HG03457 (cell line): Measurements from ENCODE around the gene WRAP53.

Experiments
- ATAC-seq: cut with Tn5 transposase; IDR thresholded peaks from one replicate; pipeline ENCODE4 v1.9.1; 2021; ENCODE audit warnings: moderate number of reproducible peaks; ENCODE audit not compliant: unreplicated experiment

WRAP53 gene

DNA sequence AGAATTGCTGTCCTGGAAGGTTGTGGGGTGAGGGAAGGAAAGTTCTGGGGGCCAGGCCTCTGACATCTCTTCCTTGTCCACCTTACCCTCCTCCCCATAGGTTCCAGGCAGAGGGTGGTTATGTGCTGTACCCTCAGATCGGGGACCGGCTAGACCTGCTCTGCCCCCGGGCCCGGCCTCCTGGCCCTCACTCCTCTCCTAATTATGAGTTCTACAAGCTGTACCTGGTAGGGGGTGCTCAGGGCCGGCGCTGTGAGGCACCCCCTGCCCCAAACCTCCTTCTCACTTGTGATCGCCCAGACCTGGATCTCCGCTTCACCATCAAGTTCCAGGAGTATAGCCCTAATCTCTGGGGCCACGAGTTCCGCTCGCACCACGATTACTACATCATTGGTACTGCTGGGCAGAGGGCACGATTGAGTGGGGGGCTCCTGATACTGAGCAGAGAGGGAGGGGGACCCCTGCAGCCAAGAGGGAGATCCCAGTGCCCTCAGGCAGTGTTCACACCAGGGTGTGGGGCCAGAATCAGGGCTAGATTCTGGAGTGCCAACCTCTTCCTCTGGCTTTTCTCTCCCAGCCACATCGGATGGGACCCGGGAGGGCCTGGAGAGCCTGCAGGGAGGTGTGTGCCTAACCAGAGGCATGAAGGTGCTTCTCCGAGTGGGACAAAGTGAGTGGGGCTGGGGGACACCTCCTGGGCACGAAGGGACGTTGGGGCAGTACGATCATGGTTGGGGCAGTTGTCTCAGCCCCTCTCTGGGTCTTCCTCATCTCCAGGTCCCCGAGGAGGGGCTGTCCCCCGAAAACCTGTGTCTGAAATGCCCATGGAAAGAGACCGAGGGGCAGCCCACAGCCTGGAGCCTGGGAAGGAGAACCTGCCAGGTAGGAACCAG is 19.8 kb downstream of the WRAP53 start:
- ATAC-seq, result no peak

DNA sequence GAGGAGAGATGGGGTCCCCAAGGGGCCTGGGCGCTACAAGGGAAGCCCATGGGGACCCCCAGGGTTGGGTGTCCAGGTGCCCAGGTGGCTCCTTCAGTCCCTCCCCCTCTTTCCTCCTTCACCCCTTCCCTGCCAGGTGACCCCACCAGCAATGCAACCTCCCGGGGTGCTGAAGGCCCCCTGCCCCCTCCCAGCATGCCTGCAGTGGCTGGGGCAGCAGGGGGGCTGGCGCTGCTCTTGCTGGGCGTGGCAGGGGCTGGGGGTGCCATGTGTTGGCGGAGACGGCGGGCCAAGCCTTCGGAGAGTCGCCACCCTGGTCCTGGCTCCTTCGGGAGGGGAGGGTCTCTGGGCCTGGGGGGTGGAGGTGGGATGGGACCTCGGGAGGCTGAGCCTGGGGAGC is 20.8 kb downstream of the WRAP53 start:
- ATAC-seq, result no peak

DNA sequence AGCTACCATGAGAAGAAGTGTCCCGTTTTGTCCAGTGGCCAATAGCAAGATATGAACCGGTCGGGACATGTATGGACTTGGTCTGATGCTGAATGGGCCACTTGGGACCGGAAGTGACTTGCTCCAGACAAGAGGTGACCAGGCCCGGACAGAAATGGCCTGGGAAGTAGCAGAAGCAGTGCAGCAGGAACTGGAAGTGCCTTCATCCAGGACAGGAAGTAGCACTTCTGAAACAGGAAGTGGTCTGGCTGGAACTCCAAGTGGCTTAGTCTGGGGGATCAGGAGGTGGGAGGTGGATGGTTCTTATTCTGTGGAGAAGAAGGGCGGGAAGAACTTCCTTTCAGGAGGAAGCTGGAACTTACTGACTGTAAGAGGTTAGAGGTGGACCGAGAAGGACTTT is 22.0 kb downstream of the WRAP53 start:
- no peak for ATAC-seq

DNA sequence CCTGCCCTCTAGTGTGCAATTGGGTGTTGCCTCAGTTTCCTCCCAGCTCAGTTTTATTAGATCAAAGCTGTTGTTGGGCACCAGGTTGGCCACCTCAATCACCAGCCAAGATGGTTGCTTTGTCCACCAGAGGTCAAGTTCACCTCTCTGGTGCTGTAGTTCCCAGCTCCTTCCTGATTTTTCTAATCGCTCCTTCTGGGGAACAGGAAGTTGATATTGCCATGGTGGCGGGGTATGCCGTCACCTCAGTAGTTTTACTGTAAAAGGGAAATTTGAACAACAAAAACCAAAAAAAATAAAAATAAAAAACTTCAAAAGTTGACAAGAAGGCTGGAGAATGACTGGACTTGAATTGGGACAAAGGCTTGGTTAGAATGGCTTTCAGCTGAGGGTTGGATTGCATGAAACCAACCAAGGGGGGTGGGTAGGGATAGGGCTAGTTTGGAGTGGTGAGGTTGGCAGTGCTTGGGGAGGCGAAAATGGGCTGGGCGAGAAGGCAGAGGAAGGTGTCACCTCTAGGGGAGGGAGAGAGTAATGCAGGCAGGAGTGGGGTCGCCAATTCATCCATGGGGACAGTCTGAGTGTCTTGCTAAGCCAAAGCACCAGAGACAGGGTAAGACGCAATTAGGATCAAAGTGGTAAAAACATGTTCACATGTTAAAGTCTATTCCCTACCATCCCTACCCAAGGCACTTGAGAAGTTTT is 22.9 kb downstream of the WRAP53 start:
- no peak for ATAC-seq

DNA sequence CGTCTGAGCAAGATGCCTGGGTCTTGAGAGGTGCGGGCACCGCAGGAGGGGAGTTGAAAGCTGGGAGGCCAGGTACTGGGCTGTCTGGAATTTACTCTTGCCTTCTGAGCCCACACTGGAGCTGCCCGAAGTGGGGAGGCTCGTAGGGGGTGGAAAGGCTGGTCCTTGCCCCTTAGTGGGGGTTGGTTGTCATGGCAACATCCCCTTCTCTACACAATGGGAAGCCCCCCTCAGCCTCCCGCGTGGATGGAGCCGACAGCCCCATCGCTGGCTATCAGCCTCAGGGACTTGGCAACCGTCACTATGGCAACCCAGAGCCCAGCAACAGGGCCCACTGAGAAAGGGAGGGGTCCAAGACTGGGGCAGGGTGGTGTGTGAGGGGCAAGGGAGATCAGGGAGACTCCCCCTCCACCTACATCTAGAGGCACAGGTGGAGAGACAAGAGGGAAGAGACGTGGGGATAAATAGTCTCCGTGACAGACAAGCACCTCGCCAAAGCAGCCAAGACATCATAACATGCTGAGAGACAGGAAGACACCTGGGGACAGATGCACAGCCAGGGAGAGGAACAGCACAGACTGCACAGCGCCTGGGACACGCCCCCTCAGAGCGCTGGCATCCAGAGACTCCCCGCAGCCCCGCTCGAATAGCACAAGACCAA is 24.0 kb downstream of the WRAP53 start:
- no peak for ATAC-seq

DNA sequence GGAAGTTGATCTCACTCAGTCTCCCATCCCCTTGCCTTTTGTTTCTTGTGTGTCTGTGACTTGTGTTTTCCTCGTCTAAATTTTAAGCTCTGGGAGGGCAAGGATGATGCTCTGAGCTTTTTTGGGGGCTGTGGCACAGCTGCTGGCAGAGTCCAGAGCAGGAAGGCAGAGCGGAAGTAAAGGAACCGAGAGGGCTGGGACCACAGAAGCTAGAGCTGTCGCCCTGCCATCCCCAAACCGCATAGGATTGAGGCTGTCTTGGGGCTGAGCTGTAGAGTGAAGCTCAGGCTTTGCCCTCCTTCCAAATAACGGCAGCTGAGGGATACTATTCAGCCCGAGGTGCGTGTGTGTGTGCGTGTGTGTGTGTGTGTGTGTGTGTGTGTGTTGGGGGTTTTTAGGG is 25.5 kb downstream of the WRAP53 start:
- no peak for ATAC-seq

DNA sequence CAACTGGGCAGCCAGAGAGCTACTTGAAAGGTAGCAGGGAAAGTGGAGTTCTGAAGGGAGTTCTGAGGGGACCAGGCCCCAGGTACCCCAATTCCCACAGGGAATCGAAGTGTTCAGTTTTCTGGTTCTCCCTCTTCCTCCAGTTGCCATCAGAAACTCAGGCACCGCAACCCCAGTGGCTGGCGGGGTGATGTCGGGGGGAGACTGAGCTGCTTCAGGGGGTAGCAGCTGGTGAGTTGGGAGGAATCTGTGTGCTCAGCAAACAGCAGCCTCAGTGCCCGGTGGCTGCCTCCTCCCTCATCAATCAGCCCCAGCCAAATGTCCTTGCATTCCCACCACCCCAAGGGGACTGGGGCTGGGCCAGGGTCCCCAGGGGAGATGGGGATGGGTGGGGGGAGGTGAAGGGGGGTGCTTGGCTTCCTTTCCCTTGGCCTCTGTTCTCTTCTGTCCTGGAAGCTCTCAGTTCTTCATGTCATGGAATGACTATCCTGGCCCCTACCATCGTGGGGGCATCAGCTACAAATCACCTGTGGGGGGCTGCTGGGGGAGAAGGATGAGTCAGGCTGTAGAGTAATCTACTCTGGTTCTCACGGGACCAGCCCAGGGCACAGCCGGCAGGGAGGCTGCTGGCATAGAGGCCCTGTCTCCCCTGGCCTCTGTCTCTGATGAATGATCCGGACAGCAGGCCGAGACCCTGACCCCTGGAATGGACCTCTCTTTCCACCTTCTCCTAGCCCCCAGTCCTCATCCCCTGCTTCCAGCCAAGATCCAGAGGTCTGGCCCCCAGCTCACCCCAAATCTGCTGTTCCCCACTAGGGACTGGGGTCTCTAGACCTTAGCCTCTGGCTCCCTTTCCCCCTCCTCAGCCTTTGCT is 26.7 kb downstream of the WRAP53 start:
- ATAC-seq, result no peak

DNA sequence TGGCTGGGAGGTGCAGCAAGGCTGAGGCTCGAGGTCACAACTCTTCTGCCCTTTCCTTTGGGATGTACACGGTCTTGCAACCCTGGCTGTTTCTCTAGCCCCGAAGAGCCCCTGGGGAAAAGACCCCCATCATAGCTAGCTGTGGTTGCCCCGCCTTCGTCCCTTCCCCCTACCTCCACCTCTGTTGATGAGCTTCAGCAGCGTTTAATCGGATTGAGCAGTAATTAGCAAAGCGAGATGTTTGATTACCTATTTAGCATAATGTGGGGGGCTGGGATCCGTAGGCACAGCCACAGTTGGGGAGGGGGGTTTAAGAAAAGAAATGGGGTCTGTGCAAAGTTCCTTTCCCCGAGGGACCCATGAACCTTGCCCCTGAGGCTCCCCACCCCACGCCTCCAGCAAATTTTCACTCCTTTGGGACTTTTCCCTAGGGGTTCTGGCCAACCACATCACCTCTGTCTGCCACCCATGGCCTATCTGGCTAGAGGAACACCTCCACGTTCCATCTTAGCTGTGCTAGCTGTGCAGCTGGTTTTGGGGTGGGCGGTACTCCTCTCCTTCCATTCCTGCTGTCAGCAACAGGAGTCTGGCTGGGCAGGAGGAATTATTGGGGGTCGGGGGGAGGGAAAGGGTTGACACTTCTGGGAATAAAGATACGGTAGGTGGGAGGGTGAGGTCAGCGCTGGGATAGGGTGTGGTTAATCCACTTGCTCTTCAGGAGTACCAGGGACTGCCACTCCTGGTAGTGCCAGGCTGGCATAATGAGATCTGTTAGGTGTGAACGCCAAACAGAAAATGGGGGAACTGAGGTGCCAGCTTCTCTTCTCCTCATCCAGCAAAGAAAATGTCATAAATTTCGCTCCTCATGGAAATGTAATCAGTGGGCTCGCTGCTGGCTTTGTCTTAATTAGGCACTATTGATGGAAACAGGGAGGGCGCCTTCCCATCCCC is 27.9 kb downstream of the WRAP53 start:
- ATAC-seq, result no peak

DNA sequence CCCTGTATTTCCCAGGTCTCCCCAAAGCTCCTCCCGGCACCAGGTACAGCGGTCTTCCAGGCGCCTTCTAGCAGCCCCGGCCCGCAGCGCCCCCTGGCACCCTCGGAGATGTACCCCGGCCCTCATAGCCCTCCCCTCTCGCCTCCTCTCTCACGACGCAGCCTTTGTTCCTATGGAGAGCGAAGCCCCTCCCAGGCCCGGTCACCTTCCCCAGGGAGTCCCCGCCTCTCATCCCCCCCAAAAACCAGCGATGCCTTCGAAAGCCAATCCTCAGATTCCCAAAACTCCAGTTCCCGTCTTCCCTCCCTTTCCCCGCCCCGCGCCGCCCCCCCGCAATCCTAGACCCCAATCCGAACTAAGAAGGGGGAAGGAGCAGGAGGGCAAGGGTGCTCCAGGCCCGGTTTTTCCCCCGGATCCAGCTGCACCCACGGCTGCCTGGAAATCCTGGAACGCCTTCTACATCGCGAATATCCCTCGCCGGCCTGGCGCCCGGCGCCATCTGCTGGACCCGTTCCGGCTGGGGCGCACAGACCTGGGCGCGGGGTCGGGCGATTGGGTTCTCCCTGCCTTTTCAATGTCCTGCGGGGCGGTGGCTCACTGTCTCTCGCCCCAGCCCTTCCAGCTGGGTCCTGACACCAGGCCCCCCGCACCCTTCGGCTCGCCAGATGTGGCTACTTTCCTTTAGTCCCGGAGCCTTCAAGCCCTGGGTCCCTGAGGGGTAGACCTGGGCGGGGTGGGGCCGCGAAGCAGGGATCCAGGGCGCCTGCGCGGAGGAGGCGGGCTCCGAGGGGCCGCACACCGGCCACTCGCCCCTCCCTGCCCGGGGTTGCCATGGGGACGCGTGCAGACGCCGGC is 28.9 kb downstream of the WRAP53 start, which contains the start of gene DNAH2:
TSS of gene DNAH2 (plus strand) at position 844 of the 855 bp plus-strand sequence. CDS start 1,991 bp downstream, outside the sequence.
- no peak for ATAC-seq

DNA sequence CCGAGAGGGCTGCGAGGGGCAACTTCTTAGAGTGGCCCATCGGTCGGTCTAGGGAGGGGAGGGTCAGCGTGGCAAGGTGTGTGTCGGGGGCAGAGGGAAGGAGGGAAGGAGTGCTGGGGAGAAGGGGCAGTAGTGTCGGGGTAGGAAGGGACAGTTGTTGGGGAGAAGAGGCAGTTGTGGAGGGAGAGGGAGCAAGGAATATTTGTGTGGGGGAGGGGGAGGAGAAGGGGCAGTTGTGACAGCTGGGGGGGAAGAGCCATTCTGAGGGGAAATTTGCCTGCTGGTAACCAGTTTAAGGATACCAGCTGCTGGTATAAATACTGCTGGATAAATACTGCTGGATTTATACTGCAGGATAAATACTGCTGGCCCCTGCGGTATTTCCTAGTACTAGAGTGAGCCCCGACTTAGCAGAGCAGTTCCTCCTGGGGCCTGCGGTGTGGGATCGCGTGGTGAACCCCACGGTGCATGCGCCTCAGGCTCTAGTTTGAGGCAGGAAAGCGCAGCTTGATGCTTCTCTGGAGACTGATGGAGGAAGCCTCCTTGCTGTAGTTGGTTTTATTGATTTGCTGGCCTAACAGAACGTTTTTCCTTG is 29.6 kb downstream of the WRAP53 start:
- no peak for ATAC-seq

DNA sequence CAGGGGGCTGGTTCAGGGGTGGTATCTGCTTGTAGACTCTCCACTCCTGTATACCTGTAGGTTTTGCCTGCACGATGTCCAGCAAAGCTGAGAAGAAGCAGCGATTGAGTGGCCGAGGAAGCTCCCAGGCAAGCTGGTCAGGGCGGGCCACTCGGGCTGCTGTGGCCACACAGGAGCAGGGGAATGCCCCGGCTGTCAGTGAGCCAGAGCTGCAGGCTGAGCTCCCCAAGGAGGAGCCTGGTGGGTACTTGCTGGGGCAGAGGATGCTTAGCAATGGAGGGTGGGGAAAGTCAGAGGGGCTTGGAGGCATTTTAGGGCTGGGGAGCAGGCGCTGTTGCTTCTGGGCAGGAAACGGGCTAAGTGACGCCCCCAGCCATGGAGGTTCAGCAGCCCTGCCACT is 31.4 kb downstream of the WRAP53 start:
- no peak for ATAC-seq

DNA sequence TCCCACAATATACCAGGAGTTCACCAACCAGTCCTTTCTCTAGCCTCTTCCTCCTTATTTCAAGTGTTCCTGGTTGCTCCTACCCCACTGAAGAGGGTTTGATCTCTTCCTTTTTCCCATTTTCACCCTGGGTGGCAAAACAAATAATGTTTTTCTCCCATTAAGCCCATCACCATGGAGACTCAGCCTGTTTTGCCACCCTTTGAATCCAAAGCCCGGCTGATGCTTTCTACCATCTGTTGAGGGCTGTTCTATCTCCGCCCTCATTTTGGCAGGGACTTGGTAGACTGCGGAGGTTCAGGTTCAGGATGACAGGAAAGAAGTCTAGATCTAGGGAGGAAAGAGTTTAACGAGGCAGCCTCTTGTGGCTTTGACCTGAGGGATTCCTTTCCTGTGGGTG is 31.8 kb downstream of the WRAP53 start:
- ATAC-seq, result no peak

DNA sequence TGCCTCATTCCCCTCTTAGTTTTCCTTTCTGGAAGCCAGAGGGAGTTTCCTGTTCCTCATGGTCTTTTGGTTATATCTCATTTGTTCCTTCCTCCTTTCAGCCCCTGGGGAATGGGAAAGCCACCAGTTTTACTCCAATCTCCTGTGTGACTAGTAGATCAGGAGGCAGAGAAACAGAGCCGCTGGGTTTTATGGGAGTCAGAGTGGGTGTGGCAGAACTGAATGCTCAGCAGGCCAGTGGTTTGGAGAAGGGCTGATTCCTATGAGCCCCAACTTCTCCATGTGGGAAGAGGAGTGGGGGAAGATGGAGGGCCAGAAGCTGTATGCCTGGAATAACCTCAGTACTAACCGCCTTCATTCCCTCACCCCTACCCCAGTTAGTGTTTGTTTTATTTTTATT is 33.3 kb downstream of the WRAP53 start:
- ATAC-seq, result no peak

DNA sequence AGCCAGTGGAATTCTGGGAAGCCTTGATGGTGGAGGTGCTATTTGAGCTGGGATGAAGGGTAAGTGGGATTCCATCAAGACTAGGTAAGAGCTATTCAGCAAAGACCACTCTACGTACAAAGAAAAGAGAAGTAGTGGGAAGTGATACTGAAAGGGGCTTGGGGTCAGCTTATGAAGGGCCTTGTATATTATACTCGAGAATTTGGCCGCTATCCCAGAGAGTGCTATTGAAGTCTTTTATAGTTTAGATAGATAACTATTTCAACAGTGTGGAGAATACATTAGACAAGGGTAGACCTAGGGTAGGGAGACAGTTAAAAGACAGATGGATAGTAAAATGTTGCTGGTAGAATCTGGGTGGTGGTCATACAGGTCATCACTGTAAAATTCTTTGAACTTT is 39.6 kb downstream of the WRAP53 start:
- ATAC-seq, result no peak

DNA sequence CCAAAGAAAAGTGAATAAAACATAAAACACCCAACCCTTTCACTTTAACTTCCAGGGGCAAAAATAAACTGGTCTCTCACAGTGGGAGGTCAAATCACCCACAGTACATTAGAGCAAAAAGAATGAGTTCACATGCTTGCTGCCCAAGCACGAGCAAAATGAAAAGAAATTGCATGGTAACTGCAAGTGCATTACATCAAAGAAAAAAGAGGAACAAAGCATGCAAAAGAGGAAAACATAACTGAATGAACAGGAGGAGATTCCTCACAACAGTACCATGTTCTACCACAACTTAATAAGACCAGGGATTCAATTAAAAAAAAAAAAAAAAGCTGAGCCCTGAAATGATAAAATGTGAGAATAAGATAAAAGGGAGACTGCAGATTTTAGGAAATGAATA is 41.5 kb downstream of the WRAP53 start:
- no peak for ATAC-seq

DNA sequence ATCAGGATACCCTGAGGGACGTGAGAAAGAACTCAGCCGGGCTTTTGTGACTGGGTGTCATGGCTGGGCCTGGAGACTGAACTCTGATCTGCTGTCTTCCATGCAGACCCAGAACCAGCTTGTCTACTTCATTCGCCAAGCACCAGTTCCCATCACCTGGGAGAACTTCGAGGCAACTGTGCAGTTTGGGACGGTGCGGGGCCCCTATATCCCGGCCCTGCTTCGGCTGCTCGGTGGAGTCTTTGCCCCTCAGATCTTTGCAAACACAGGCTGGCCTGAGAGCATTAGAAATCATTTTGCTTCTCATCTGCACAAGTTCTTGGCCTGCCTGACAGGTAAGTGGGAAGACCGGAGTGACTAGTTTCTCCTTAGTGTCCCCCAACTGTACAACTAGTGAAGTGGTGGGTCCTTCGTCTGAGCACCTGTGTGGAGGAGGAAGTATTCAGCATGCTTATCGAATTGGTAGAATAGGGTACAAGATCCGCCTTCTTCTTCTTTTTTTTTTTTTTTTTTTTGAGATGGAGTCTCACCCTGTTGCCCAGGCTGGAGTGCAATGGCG is 44.8 kb downstream of the WRAP53 start:
- no peak for ATAC-seq

DNA sequence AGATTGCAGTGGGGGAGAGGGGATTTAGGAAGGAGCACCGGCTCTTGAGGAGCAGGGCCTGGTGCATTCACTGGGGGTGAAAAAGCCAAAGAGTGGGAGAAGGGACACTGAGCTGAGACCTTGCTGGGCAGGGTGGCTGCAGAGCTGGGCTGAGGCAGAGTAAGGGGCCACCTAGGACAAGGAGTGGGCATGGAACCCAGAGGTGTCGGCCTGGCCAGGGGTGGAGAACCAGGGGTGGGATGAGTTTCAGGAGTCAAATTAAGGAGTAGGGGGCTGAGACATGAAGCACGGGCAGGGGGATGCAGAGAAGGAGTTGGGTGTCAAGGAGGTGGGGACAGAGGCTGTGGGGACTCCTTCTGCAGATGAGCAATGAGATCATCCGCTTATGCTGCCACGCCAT is 49.3 kb downstream of the WRAP53 start:
- no peak for ATAC-seq

DNA sequence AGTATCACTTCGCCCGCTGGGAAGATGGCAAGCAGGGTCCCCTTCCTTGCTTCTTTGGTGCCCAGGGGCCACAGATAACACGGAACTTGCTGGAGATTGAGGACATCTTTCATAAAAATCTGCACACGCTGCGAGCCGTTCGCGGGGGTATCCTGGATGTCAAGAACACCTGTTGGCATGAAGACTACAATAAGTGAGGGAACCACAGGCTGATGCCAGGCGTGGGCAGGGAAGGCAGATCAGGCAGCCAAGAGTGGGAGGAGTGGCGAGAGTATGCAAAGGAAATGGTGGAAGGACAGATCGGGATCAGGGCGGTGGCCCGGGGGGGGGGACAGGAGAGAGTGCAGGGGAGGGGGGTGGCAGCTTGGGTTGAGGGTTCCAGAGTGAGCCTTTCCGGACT is 51.5 kb downstream of the WRAP53 start:
- no peak for ATAC-seq
